Panc1 (cell line): ENCODE results near the gene PRPF18. TPM values are rescaled to one million over a fixed set of nuclear protein-coding genes. Genes with fewer than 3 reads are reported as not detected.

Experiments
- ATAC-seq: fragments of 200-7000 bp; cut with Tn5 transposase; 2 replicates; pipeline ENCODE4 v1.9.1; 2020; ENCODE audit warnings: mild to moderate bottlenecking, moderate library complexity
- BruUV-seq: library from RNA; stranded (reverse); fragments of 400-500 nt; replicated peaks from 2 replicates; lab custom pipeline; 2021; lab: Mats Ljungman, UMichigan
- CTCF ChIA-PET: fragments of 300-600 bp; sonication (Branson Sonifier 250); formaldehyde crosslinking; loops from one replicate; lab custom pipeline; 2022; ENCODE audit warnings: antibody characterized with exemption; lab: Charles Lee
- POLR2A ChIA-PET: fragments of 300-600 bp; sonication (Branson Sonifier 250); formaldehyde crosslinking; loops from one replicate; lab custom pipeline; 2022; ENCODE audit warnings: antibody characterized with exemption; lab: Charles Lee
- DNase-seq: peaks from one replicate; pipeline ENCODE4 v3.0.0-alpha.2; 2010; ENCODE audit warnings: low read depth, low spot score
- H3K27ac ChIP-seq: 2 replicates; pipeline ENCODE4 v1.5.1; 2011; ENCODE audit warnings: mild to moderate bottlenecking, low read length, inconsistent platforms
- H3K27me3 ChIP-seq: fragments of 200-500 bp; sonication (Bioruptor generic); 2 replicates; pipeline ENCODE4 v1.6.0; 2014; ENCODE audit warnings: low read length, inconsistent platforms; ENCODE audit not compliant: control insufficient read depth, insufficient read depth
- H3K36me3 ChIP-seq: fragments of 200-500 bp; sonication (Bioruptor generic); 2 replicates; pipeline ENCODE4 v1.5.1; 2014; ENCODE audit warnings: inconsistent platforms, mild to moderate bottlenecking, low read length, moderate library complexity; ENCODE audit not compliant: control insufficient read depth, insufficient read depth
- H3K4me1 ChIP-seq: 2 replicates; pipeline ENCODE4 v1.5.1; 2011; ENCODE audit warnings: inconsistent platforms, mild to moderate bottlenecking, low read length, moderate library complexity; ENCODE audit not compliant: control insufficient read depth, insufficient read depth
- H3K4me3 ChIP-seq, 2 experiments: 2 replicates each; pipeline ENCODE4 v1.5.1; 2011 to 2012; ENCODE audit warnings: low read depth in 2 of 2, low read length in 2 of 2, mild to moderate bottlenecking in 2 of 2, inconsistent platforms in 1 of 2, moderate library complexity in 1 of 2
- H3K9me3 ChIP-seq: fragments of 200-500 bp; sonication (Bioruptor generic); 2 replicates; pipeline ENCODE4 v1.5.1; 2014; ENCODE audit warnings: low read depth, mild to moderate bottlenecking, inconsistent platforms, low read length, moderate library complexity; ENCODE audit not compliant: control insufficient read depth, insufficient read depth
- POLR2AphosphoS5 ChIP-seq: IDR thresholded peaks from 2 replicates; pipeline ENCODE4 v1.6.1; 2012; ENCODE audit warnings: mild to moderate bottlenecking, low read depth, low read length, moderate library complexity
- SIN3A ChIP-seq: IDR thresholded peaks from 2 replicates; pipeline ENCODE4 v1.6.1; 2012; ENCODE audit warnings: low read depth, mild to moderate bottlenecking, low read length, moderate library complexity, borderline replicate concordance; ENCODE audit not compliant: insufficient read depth
- TCF7L2 ChIP-seq: IDR thresholded peaks from 2 replicates; pipeline ENCODE4 v1.6.1; 2011; ENCODE audit warnings: mild to moderate bottlenecking, low read depth, low read length, inconsistent platforms
- in situ Hi-C: cut with HindIII; loops from 2 replicates; pipeline ENCODE4 v1.10.0; 2016; ENCODE audit warnings: low sequenced_read_pairs, low pct_unique_long_range_greater_than_20kb
- intact Hi-C: fragments of 100-400 bp; cut with micrococcal nuclease; formaldehyde crosslinking; loops from one replicate; pipeline ENCODE4 v1.10.0; 2022; ENCODE audit not compliant: unreplicated experiment
- total RNA-seq: library from RNA; stranded (reverse); gene quantifications from one replicate; pipeline ENCODE4 v1.2.1, GENCODE V29; 2021; ENCODE audit not compliant: unreplicated experiment
- TF ChIP-seq, protein P1 (sequence below), 2 experiments: IDR thresholded peaks; 2 replicates each; pipeline ENCODE4 v1.6.1; 2011 to 2012; ENCODE audit warnings: low read depth in 2 of 2, control low read depth in 1 of 2, low read length in 1 of 2, mild to moderate bottlenecking in 1 of 2, moderate library complexity in 1 of 2; ENCODE audit not compliant: insufficient read depth in 1 of 2
- TF ChIP-seq, protein P2 (sequence below): fragments of 450-650 bp; IDR thresholded peaks from 2 replicates; pipeline ENCODE4 v1.5.1; 2017; ENCODE audit warnings: mild to moderate bottlenecking

The PRPF18 gene
- total RNA-seq, 1 experiment from 2014 or later = 12.0 TPM

- H3K27me3 ChIP-seq = no peaks in the 10 kb centered on the region
- ChIA-PET POLR2A (no interaction called here), CTCF (no interaction called here)
- intact Hi-C loops (no loop called here), in situ Hi-C loops (no loop called here)
- no TSS peak for BruUV-seq
- no peaks in the 10 kb centered on the region for H3K9me3 ChIP-seq
- TF ChIP-seq, protein P1, sequence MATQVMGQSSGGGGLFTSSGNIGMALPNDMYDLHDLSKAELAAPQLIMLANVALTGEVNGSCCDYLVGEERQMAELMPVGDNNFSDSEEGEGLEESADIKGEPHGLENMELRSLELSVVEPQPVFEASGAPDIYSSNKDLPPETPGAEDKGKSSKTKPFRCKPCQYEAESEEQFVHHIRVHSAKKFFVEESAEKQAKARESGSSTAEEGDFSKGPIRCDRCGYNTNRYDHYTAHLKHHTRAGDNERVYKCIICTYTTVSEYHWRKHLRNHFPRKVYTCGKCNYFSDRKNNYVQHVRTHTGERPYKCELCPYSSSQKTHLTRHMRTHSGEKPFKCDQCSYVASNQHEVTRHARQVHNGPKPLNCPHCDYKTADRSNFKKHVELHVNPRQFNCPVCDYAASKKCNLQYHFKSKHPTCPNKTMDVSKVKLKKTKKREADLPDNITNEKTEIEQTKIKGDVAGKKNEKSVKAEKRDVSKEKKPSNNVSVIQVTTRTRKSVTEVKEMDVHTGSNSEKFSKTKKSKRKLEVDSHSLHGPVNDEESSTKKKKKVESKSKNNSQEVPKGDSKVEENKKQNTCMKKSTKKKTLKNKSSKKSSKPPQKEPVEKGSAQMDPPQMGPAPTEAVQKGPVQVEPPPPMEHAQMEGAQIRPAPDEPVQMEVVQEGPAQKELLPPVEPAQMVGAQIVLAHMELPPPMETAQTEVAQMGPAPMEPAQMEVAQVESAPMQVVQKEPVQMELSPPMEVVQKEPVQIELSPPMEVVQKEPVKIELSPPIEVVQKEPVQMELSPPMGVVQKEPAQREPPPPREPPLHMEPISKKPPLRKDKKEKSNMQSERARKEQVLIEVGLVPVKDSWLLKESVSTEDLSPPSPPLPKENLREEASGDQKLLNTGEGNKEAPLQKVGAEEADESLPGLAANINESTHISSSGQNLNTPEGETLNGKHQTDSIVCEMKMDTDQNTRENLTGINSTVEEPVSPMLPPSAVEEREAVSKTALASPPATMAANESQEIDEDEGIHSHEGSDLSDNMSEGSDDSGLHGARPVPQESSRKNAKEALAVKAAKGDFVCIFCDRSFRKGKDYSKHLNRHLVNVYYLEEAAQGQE (IDR thresholded peaks at IDR 0.05; ENCODE audit: insufficient read depth in 1 of 2, low read depth in 2 of 2, low read length in 1 of 2) = no peak
- TF ChIP-seq POLR2AphosphoS5 = no peak
- TF ChIP-seq SIN3A = no peak
- DNase-seq (no peak), ATAC-seq (no peak)
- no peak overlapping the region for H3K27ac ChIP-seq
- H3K4me3 ChIP-seq = no peak overlapping the region
- H3K36me3 ChIP-seq = no peaks in the 10 kb centered on the region
- no peaks in the 10 kb centered on the region for H3K4me1 ChIP-seq
Measured at GRCh38 chr10:13563481-13564445, 23.0 kb upstream of the PRPF18 start.

GRCh38 chr10:13564576-13564975 is 22.2 kb upstream of the PRPF18 start:
- Histone ChIP-seq H3K4me1 (no peaks in the 10 kb centered on the region), H3K27me3 (no peaks in the 10 kb centered on the region), H3K27ac (no peak overlapping the region), H3K4me3 (no peak overlapping the region), H3K36me3 (no peaks in the 10 kb centered on the region), H3K9me3 (no peaks in the 10 kb centered on the region)
- TF ChIP-seq SIN3A = no peak
- TF ChIP-seq, protein P2, sequence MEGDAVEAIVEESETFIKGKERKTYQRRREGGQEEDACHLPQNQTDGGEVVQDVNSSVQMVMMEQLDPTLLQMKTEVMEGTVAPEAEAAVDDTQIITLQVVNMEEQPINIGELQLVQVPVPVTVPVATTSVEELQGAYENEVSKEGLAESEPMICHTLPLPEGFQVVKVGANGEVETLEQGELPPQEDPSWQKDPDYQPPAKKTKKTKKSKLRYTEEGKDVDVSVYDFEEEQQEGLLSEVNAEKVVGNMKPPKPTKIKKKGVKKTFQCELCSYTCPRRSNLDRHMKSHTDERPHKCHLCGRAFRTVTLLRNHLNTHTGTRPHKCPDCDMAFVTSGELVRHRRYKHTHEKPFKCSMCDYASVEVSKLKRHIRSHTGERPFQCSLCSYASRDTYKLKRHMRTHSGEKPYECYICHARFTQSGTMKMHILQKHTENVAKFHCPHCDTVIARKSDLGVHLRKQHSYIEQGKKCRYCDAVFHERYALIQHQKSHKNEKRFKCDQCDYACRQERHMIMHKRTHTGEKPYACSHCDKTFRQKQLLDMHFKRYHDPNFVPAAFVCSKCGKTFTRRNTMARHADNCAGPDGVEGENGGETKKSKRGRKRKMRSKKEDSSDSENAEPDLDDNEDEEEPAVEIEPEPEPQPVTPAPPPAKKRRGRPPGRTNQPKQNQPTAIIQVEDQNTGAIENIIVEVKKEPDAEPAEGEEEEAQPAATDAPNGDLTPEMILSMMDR = no peak
- TF ChIP-seq, protein P1 (IDR thresholded peaks at IDR 0.05; ENCODE audit: insufficient read depth in 1 of 2, low read depth in 2 of 2, low read length in 1 of 2) = no peak
- TF ChIP-seq POLR2AphosphoS5 = no peak
- no peak for TF ChIP-seq TCF7L2
- CTCF ChIA-PET = no interaction called here
- ATAC-seq = no peak
- in situ Hi-C loops = no loop called here
- BruUV-seq = no TSS peak
- no peak for DNase-seq
- intact Hi-C loops = no loop called here
- POLR2A ChIA-PET = no interaction called here
